Skeletal muscle cell (primary cell): ENCODE measurements around the gene GNS.

Experiments
- DNase-seq: peaks from one replicate; pipeline ENCODE4 v3.0.0-alpha.2; 2010; ENCODE audit warnings: low read depth
- H3K4me3 ChIP-seq: 2 replicates; pipeline ENCODE4 v1.5.1; 2011; ENCODE audit warnings: low read depth, mild to moderate bottlenecking, control low read depth, low read length, moderate library complexity

GNS gene

GRCh38 chr12:64682572-64683277 is 76.5 kb downstream of the GNS start:
- H3K4me3 ChIP-seq: no peak overlapping the region
- DNase-seq: peak; percentile 47

GRCh38 chr12:64681200-64682052 is 77.8 kb downstream of the GNS start:
- H3K4me3 ChIP-seq: no peak overlapping the region
- no peak for DNase-seq

- DNase-seq: no peak
- no peak overlapping the region for H3K4me3 ChIP-seq
These were observed 79.0 kb downstream of the GNS start for GRCh38 chr12:64680235-64680634.

GRCh38 chr12:64679487-64680001 is 79.7 kb downstream of the GNS start:
- no peak for DNase-seq
- H3K4me3 ChIP-seq: no peak overlapping the region

GRCh38 chr12:64678835-64679234 is 80.4 kb downstream of the GNS start:
- no peak for DNase-seq
- no peak overlapping the region for H3K4me3 ChIP-seq

- no peak overlapping the region for H3K4me3 ChIP-seq
- DNase-seq: no peak
These were observed 81.0 kb downstream of the GNS start for GRCh38 chr12:64678248-64678647.

- DNase-seq: no peak
- no peak overlapping the region for H3K4me3 ChIP-seq
These were observed 83.4 kb downstream of the GNS start for GRCh38 chr12:64675795-64676194.

GRCh38 chr12:64674367-64674922 is 84.8 kb downstream of the GNS start:
- DNase-seq: no peak

GRCh38 chr12:64673490-64674169 is 85.6 kb downstream of the GNS start:
- H3K4me3 ChIP-seq: no peak overlapping the region
- no peak for DNase-seq

More at GRCh38 chr12:64674367-64674922, 84.8 kb downstream of the GNS start:
- H3K4me3 ChIP-seq: no peak overlapping the region

GRCh38 chr12:64672925-64673409 is 86.2 kb downstream of the GNS start:
- H3K4me3 ChIP-seq: no peak overlapping the region
- DNase-seq: no peak

- no peak overlapping the region for H3K4me3 ChIP-seq
- DNase-seq: no peak
These were observed 87.5 kb downstream of the GNS start for GRCh38 chr12:64671681-64672080.

GRCh38 chr12:64670919-64671639 is 88.1 kb downstream of the GNS start:
- no peak for DNase-seq
- no peak overlapping the region for H3K4me3 ChIP-seq

- DNase-seq: no peak
- no peak overlapping the region for H3K4me3 ChIP-seq
These were observed 89.2 kb downstream of the GNS start for GRCh38 chr12:64670019-64670418.

GRCh38 chr12:64669270-64669842 is 89.8 kb downstream of the GNS start:
- H3K4me3 ChIP-seq: no peak overlapping the region
- DNase-seq: no peak

- no peak overlapping the region for H3K4me3 ChIP-seq
- no peak for DNase-seq
These were observed 91.4 kb downstream of the GNS start for GRCh38 chr12:64667793-64668192.

GRCh38 chr12:64666054-64666914 is 92.9 kb downstream of the GNS start:
- no peak overlapping the region for H3K4me3 ChIP-seq
- DNase-seq: no peak

- DNase-seq: no peak
- no peak overlapping the region for H3K4me3 ChIP-seq
These were observed 93.7 kb downstream of the GNS start for GRCh38 chr12:64665514-64665913.
